Measurements from ENCODE around the gene AGBL4.

- TF ChIP-seq CTCF (conservative IDR thresholded peaks at IDR 0.05; ENCODE audit: low read depth, low read length) (no peak), POLR2A (IDR thresholded peaks at IDR 0.05; ENCODE audit: low read depth, low read length) (no peak), RAD21 (IDR thresholded peaks at IDR 0.05; ENCODE audit: low read length) (no peak), CEBPB (IDR thresholded peaks at IDR 0.05; ENCODE audit: low read depth, low read length) (no peak), RCOR1 (IDR thresholded peaks at IDR 0.05; ENCODE audit: insufficient replicate concordance, low read length) (no peak), BHLHE40 (IDR thresholded peaks at IDR 0.05; ENCODE audit: low read depth, low read length) (no peak), NFE2L2 (IDR thresholded peaks at IDR 0.05; ENCODE audit: low read depth, low read length) (no peak), SMC3 (IDR thresholded peaks at IDR 0.05; ENCODE audit: low read depth, low read length) (no peak)
These were observed 396.0 kb downstream of the AGBL4 start for GRCh38 chr1:49627781-49628180.
